PC-9 (cell line): ENCODE data around the gene DDX19B. TPM values are rescaled to one million over a fixed set of nuclear protein-coding genes. Genes with fewer than 3 reads are reported as not detected.
"Not testable (repeated sequence)": the region's sequence is repeated elsewhere in the genome, so short reads cannot be mapped to it uniquely, and the experiment has no call there.

Experiments used
- BruUV-seq: library from RNA; stranded (reverse); fragments of 400-500 nt; replicated peaks from 2 replicates; lab custom pipeline; 2021; lab: Mats Ljungman, UMichigan
- CTCF ChIA-PET: fragments of 300-600 bp; sonication (Branson Sonifier 250); formaldehyde crosslinking; loops from one replicate; lab custom pipeline; 2022; ENCODE audit warnings: antibody characterized with exemption; lab: Charles Lee
- POLR2A ChIA-PET: fragments of 300-600 bp; sonication (Branson Sonifier 250); formaldehyde crosslinking; loops from one replicate; lab custom pipeline; 2022; ENCODE audit warnings: antibody characterized with exemption; ENCODE audit not compliant: unreplicated experiment; lab: Charles Lee
- DNase-seq, 2 experiments: peaks; one replicate each; pipeline versions ENCODE4 v3.0.0 to v3.0.0-alpha.2; 2015 to 2022; ENCODE audit warnings: mixed read lengths in 1 of 2
- H2AFZ ChIP-seq: fragments of 200-600 bp; sonication (generic); 2 replicates; pipeline ENCODE4 v1.8.1; 2017; ENCODE audit warnings: antibody characterized with exemption
- H3F3A ChIP-seq: fragments of 200-600 bp; sonication (generic); 2 replicates; pipeline ENCODE4 v1.8.1; 2017; ENCODE audit warnings: antibody characterized with exemption, mild to moderate bottlenecking, low read depth; ENCODE audit not compliant: insufficient read depth
- H3K27ac ChIP-seq: fragments of 200-600 bp; sonication (generic); 2 replicates; pipeline ENCODE4 v1.6.1; 2016; ENCODE audit warnings: mixed run types
- H3K27me3 ChIP-seq: fragments of 200-600 bp; sonication (generic); 2 replicates; pipeline ENCODE4 v1.6.1; 2016; ENCODE audit warnings: low read depth, mixed run types; ENCODE audit not compliant: insufficient read depth
- H3K36me3 ChIP-seq: fragments of 200-600 bp; sonication (generic); 2 replicates; pipeline ENCODE4 v1.6.1; 2016; ENCODE audit warnings: low read depth, mixed run types
- H3K4me1 ChIP-seq: fragments of 200-600 bp; sonication (generic); replicated peaks from 2 replicates; pipeline ENCODE4 v1.6.1; 2016; ENCODE audit warnings: mixed run types; ENCODE audit not compliant: insufficient read depth
- H3K4me2 ChIP-seq: fragments of 200-600 bp; sonication (generic); 2 replicates; pipeline ENCODE4 v1.6.1; 2017; ENCODE audit warnings: mixed run types
- H3K4me3 ChIP-seq: fragments of 200-600 bp; sonication (generic); 2 replicates; pipeline ENCODE4 v1.6.1; 2016; ENCODE audit warnings: mixed run types
- H3K79me2 ChIP-seq: fragments of 200-600 bp; sonication (generic); 2 replicates; pipeline ENCODE4 v1.6.1; 2017; ENCODE audit warnings: low read depth, mixed run types
- H3K9me2 ChIP-seq: fragments of 200-600 bp; sonication (generic); 2 replicates; pipeline ENCODE4 v1.8.1; 2017; ENCODE audit warnings: mild to moderate bottlenecking; ENCODE audit not compliant: insufficient read depth
- H3K9me3 ChIP-seq: fragments of 200-600 bp; sonication (generic); 2 replicates; pipeline ENCODE4 v1.8.1; 2016; ENCODE audit warnings: low read depth; ENCODE audit not compliant: insufficient read depth
- H4K20me1 ChIP-seq: fragments of 200-600 bp; sonication (generic); 2 replicates; pipeline ENCODE4 v1.8.1; 2017; ENCODE audit not compliant: insufficient read depth
- CTCF ChIP-seq: fragments of 200-600 bp; sonication (generic); conservative IDR thresholded peaks from 2 replicates; pipeline ENCODE4 v1.6.1; 2017; ENCODE audit warnings: mixed run types, antibody characterized with exemption, mild to moderate bottlenecking, moderate library complexity
- EZH2 ChIP-seq: fragments of 200-600 bp; sonication (generic); IDR thresholded peaks from 2 replicates; pipeline ENCODE4 v1.8.0; 2017; ENCODE audit warnings: antibody characterized with exemption, low read depth
- intact Hi-C: fragments of 100-400 bp; cut with micrococcal nuclease; formaldehyde crosslinking; loops from one replicate; pipeline ENCODE4 v1.10.0; 2022; ENCODE audit not compliant: unreplicated experiment
- total RNA-seq: library from RNA; stranded (reverse); gene quantifications from 2 replicates; pipeline ENCODE4 v1.2.3, GENCODE V29; 2021

DDX19B gene
- total RNA-seq, 1 experiment from 2014 or later, result 42.1 TPM

DNA sequence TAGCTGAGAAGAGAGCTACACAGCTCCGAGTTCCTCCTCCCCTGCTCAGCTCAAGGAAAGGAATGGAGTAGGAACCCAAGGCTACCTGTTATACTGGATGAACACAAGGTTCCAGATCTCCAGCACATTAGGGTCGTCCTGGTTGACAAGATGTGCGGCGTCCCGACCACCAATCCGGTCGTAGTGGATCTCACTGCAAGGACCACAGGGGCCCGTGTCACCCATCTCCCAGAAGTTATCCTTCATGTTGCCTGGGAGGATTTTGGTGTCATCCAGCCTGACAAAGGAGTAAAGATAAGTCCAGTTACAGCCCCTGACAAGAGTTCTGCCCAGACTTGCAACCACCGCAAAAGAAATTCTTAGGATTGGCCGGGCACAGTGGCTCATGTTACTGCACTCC is 27.3 kb upstream of the DDX19B start:
- no peaks in the 10 kb centered on the region for H3K4me1 ChIP-seq
- POLR2A ChIA-PET, result no interaction called here
- H3K36me3 ChIP-seq, result peaks cover 63% of the 10 kb centered on the region

GRCh38 chr16:70276392-70276791 is 22.6 kb upstream of the DDX19B start:
- BruUV-seq, result no TSS peak
- Histone ChIP-seq H3K9me3 (no peaks in the 10 kb centered on the region), H3K4me2 (no peak overlapping the region), H3K79me2 (peaks cover 28% of the 10 kb centered on the region; the same call in 1 of the 2 replicates), H3K27me3 (no peaks in the 10 kb centered on the region), H3K4me3 (no peak overlapping the region), H3K36me3 (peaks cover 62% of the 10 kb centered on the region), H3K9me2 (no peaks in the 10 kb centered on the region), H2AFZ (no peak overlapping the region), H3F3A (peaks cover 20% of the 10 kb centered on the region), H3K27ac (no peak overlapping the region), H4K20me1 (peaks cover 84% of the 10 kb centered on the region), H3K4me1 (no peaks in the 10 kb centered on the region)
- TF ChIP-seq EZH2, result no peak
- TF ChIP-seq CTCF, result no peak
- no peak for DNase-seq
- intact Hi-C loops, result no loop called here
- POLR2A ChIA-PET, result no interaction called here
- CTCF ChIA-PET, result no interaction called here

More for the DNA sequence above, 27.3 kb upstream of the DDX19B start:
- intact Hi-C loops, result no loop called here
- no TSS peak for BruUV-seq
- no peaks in the 10 kb centered on the region for H3K9me3 ChIP-seq
- peaks cover 67% of the 10 kb centered on the region for H4K20me1 ChIP-seq
- H3K9me2 ChIP-seq, result no peaks in the 10 kb centered on the region
- TF ChIP-seq CTCF (no peak), EZH2 (no peak)
- no peak overlapping the region for H2AFZ ChIP-seq
- H3K79me2 ChIP-seq, result peaks cover 5% of the 10 kb centered on the region; the same call in 1 of the 2 replicates
- CTCF ChIA-PET, result no interaction called here
- H3K4me2 ChIP-seq, result no peak overlapping the region
- H3K27me3 ChIP-seq, result no peaks in the 10 kb centered on the region
- H3F3A ChIP-seq, result peaks cover 25% of the 10 kb centered on the region
- no peak for DNase-seq
- no peak overlapping the region for H3K27ac ChIP-seq
- H3K4me3 ChIP-seq, result no peak overlapping the region

DNA sequence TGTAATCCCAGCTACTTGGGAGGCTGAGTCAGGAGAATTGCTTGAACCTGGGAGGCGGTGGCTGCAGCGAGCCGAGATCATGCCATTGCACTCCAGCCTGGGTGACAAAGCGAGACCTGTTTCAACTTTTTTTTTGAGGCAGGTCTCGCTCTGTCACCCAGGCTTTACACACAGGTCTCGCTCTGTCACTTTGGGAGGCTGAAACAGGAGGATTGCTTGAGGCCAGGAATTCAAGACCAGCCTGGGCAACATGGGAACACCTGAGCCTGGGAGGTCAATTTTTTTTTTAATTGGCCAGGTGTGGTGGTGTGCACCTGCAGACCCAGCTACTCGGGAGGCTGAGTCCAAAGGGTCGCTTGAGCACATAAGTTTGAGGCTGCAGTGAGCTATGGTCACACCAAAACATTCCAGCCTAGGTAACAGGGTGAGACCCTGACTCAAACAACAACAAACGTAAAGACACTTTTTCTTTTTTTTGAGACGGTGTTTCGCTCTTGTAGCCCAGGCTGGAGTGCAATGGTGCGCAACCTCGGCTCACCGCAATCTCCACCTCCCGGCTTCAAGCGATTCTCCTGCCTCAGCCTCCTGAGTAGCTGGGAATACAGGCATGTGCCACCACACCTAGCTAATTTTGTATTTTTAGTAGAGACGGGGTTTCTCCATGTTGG is 11.5 kb upstream of the DDX19B start:
- H2AFZ ChIP-seq, DNase-seq, BruUV-seq, H3K9me3 ChIP-seq, H3K27me3 ChIP-seq, intact Hi-C loops, H3K9me2 ChIP-seq, CTCF ChIA-PET: not testable (repeated sequence)
- Histone ChIP-seq H3K79me2 (peaks cover 66% of the 10 kb centered on the region), H3K4me3 (peak overlapping the region; percentile 96), H3K36me3 (peaks cover 29% of the 10 kb centered on the region), H3K4me1 (peaks cover 12% of the 10 kb centered on the region), H3K4me2 (peak overlapping the region; percentile 74), H3F3A (peaks cover 39% of the 10 kb centered on the region), H4K20me1 (peaks cover 52% of the 10 kb centered on the region), H3K27ac (peak overlapping the region; percentile 90)
- POLR2A ChIA-PET, result interaction anchor here (0.6 to 1.0 kb wide), 3 partner anchors 11 to 78 kb away, joined by 3 to 8 read pairs (median 8); no protein-coding TSS in a partner anchor
